ENCODE data around the gene AGR2.

AGR2 gene

GRCh38 chr7:16805441-16805840 lies 642 bp upstream of the AGR2 start:
- in situ Hi-C loops (cut with MboI; ENCODE audit: low sequenced_read_pairs, unreplicated experiment): no loop called here
- TF ChIP-seq CTCF (IDR thresholded peaks at IDR 0.05; ENCODE audit: borderline replicate concordance, control extremely low read depth, extremely low read depth, insufficient read depth, missing control alignments): no peak
- DNase-seq (ENCODE audit: low spot score): no peak

DNA sequence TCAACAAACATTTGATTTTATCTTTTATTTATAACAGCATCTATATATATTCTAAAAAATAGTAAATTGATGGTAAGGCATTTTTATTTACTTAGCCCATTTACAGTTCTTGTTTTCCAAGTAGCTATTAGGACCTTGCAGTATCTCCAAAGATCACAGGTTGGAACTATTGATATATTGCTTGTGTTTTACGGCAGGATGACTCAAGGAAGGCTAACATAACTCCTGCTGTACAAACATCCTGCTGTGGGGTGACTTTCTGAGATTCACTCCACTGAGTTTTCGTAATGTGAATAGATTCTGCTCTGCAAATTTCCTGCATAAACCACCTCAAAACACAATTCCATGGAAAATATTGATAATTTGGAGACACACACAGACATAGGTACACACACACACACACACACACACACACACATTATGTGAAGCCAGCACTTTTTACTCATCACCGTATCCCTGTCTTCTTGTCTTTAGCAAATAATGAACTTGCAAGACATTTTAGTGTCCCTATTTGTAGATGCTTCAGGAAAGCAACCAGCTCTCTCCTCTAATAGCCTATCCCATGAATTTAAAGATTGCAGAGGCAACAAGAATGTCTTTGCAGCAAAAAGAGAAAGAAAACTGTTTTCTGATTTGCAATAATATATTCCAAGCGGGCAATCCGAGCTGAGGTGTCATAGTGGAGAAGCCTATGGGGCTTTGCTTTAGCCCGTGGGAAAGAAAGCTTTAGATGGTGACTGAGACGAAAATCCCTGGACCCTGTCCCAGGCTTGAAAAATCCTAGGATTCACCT lies 722 bp downstream of the AGR2 start:
- no peak for TF ChIP-seq CTCF (IDR thresholded peaks at IDR 0.05; ENCODE audit: borderline replicate concordance, control extremely low read depth, extremely low read depth, insufficient read depth, missing control alignments)
- DNase-seq (ENCODE audit: low spot score): no peak
- in situ Hi-C loops (cut with MboI; ENCODE audit: low sequenced_read_pairs, unreplicated experiment): no loop called here

- in situ Hi-C loops (cut with MboI; ENCODE audit: low sequenced_read_pairs, unreplicated experiment): no loop called here
- no peak for TF ChIP-seq CTCF (IDR thresholded peaks at IDR 0.05; ENCODE audit: borderline replicate concordance, control extremely low read depth, extremely low read depth, insufficient read depth, missing control alignments)
- no peak for DNase-seq (ENCODE audit: low spot score)
Measured at GRCh38 chr7:16803125-16803524, 1.7 kb downstream of the AGR2 start.

DNA sequence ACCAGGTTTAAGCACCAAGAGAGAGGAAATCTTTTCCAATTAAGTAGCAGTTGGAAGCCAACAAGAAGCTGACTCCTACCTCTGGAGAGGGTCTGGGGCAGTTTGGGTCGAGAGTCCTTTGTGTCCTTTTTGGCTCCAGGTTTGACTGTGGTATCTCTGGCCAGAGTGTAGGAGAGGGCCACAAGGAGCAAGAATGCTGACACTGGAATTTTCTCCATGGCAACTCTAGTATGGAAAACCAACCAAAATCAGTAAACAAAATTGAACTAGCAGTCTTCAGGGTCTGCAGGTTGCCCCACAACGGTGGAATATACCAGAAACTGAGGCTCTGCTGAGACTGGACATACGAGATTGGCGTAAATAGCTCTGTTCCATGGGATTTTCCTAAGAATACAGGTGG lies 3.2 kb downstream of the AGR2 start:
- no peak for TF ChIP-seq CTCF (IDR thresholded peaks at IDR 0.05; ENCODE audit: borderline replicate concordance, control extremely low read depth, extremely low read depth, insufficient read depth, missing control alignments)
- in situ Hi-C loops (cut with MboI; ENCODE audit: low sequenced_read_pairs, unreplicated experiment): no loop called here
- DNase-seq (ENCODE audit: low spot score): no peak

DNA sequence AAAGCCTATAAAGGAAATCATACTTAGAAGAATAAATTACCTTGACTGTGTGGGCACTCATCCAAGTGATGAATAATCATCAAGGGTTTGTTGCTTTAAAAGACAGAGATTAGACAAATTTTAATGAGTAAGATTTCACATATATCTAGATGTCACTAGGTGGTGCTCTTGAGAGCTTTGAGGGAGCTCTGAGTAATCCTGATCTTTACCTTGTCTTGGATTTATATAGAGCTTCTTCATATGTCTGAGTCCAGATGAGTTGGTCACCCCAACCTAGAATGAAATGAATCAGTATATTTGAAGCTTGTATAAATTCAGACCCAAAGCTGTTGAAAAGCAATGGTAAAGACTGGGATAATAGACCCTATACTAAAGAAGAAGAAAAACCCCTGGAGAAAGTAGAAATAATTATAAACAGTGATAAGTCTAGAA lies 3.7 kb downstream of the AGR2 start:
- in situ Hi-C loops (cut with MboI; ENCODE audit: low sequenced_read_pairs, unreplicated experiment): no loop called here
- DNase-seq (ENCODE audit: low spot score): peak; percentile 40
- peak; percentile 32 for TF ChIP-seq CTCF (IDR thresholded peaks at IDR 0.05; ENCODE audit: borderline replicate concordance, control extremely low read depth, extremely low read depth, insufficient read depth, missing control alignments)

DNA sequence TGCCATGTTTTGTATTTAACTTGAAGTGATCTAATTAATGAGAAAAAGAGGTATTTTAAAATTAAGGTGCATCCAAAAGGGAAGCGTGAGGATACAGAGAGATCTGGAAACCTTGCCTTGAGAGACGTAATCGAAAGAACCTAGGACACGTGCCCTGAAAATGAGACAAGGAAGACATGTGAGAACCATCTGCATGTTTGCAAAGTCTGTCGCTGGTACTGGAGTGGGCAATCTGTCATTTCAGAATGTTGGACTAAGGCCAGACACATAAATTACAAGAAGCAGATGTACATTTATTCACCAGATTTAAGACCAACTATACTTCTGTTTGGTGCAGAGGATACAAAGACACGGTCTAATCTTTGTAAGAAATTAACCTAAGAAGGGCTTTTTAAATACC lies 9.2 kb downstream of the AGR2 start:
- DNase-seq (ENCODE audit: low spot score): no peak
- no peak for TF ChIP-seq CTCF (IDR thresholded peaks at IDR 0.05; ENCODE audit: borderline replicate concordance, control extremely low read depth, extremely low read depth, insufficient read depth, missing control alignments)
- in situ Hi-C loops (cut with MboI; ENCODE audit: low sequenced_read_pairs, unreplicated experiment): no loop called here
